ENCODE results near the gene GPX4.
A peak's percentile ranks its signal among the peaks of the same experiment; 100 is the strongest.

GPX4 gene

GRCh38 chr19:1102407-1103131 is 1.2 kb upstream of the GPX4 start:
- DNase-seq (ENCODE audit: low spot score): no peak

GRCh38 chr19:1103132-1103707 is 574 bp upstream of the GPX4 start:
- no peak for DNase-seq (ENCODE audit: low spot score)

- peak; percentile 94 for DNase-seq (ENCODE audit: low spot score)
These were observed 665 bp downstream of the GPX4 start for GRCh38 chr19:1104311-1105007.

GRCh38 chr19:1105008-1105872 is 1.4 kb downstream of the GPX4 start:
- peak; percentile 73 for DNase-seq (ENCODE audit: low spot score)

- DNase-seq (ENCODE audit: low spot score): no peak
These were observed 2.4 kb downstream of the GPX4 start for GRCh38 chr19:1105873-1106840.

GRCh38 chr19:1106841-1107660 is 3.3 kb downstream of the GPX4 start:
- DNase-seq (ENCODE audit: low spot score): no peak

- DNase-seq (ENCODE audit: low spot score): no peak
These were observed 4.0 kb downstream of the GPX4 start for GRCh38 chr19:1107661-1108261.

- no peak for DNase-seq (ENCODE audit: low spot score)
These were observed 4.7 kb downstream of the GPX4 start for GRCh38 chr19:1108291-1109031.

- DNase-seq (ENCODE audit: low spot score): no peak
These were observed 5.3 kb downstream of the GPX4 start for GRCh38 chr19:1109032-1109551.

GRCh38 chr19:1109697-1110671 is 6.2 kb downstream of the GPX4 start:
- no peak for DNase-seq (ENCODE audit: low spot score)

- DNase-seq (ENCODE audit: low spot score): no peak
These were observed 7.2 kb downstream of the GPX4 start for GRCh38 chr19:1110809-1111640.

GRCh38 chr19:1111641-1112267 is 8.0 kb downstream of the GPX4 start:
- DNase-seq (ENCODE audit: low spot score): no peak

- DNase-seq (ENCODE audit: low spot score): peak; percentile 87
These were observed 8.7 kb downstream of the GPX4 start for GRCh38 chr19:1112268-1113029.

- DNase-seq (ENCODE audit: low spot score): peak; percentile 98
These were observed 9.5 kb downstream of the GPX4 start for GRCh38 chr19:1113030-1113985.
